Left hindlimb (tissue), 1 donor: Measurements from ENCODE around the gene GCLM.
A peak's percentile ranks its signal among the peaks of the same experiment; 100 is the strongest.

ENCODE experiments used
- DNase-seq: peaks from one replicate; pipeline ENCODE4 v3.0.0-alpha.2; 2018

The GCLM gene

DNA sequence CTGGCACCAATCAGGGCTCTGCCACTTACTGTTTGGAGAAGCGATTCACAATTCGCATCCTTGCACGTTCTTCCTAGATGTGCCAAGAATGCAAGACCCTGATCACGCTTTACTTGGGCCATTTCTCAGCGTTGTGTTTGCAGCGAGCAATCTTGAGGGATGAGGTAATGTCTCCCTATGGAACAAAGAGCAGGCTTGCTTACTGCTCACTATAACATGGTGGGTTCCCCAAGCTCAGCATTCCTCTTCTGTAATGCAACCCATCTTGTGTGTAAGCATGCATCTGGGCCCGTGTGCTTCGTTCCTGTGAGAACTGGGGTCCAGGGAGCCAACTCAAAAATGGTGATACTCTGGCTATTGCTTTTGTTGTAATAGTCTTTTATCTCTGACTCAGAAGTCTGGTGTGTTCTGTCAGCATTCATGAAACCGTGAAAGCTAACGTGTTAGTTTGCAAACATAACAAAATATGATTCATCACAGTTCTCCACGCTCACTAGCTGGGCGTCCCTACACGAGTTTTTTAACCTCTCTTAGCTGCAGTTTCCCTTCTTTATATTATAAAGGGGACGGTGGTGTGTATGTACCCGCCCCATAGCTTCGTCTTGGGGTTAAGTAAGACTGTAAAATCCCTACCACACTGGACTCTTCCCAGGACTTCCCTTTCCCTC, 63.6 kb downstream of the GCLM start:
- DNase-seq: peak; percentile 50

DNA sequence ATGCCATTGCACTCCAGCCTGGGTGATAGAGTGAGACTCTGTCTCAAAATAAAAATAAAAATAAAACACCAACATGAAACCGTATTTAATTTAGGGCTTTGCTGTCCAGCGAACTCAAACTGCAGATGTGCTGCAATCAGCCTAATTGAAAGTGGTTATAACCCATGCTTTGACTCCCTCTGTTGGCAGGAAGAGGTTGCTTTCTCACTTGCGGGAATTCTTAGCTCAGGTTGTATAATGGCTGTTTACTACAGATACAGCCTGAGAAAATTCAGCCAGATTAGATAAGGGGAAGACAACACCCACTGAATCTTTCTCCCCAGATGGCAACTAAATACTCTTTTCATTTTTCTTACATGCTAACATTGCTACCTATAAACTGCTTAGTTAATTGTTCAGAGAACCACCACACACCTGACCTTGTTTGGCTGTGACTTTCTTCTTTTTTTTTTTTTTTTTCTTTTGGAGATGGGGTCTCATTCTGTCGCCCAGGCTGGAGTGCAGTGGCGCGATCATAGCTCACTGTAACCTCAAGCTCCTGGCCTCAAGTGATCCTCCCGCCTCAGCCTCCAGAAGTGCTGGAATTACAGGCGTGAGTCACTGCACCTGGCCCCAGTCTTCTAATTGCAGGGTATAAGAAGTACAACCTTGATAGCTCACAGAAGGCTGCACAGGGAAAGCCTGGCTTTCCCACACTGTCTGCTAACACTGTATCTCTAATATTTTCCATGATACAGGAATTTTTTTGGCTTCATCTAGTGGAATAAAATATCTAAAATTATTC, 64.8 kb downstream of the GCLM start:
- peak; percentile 59 for DNase-seq

DNA sequence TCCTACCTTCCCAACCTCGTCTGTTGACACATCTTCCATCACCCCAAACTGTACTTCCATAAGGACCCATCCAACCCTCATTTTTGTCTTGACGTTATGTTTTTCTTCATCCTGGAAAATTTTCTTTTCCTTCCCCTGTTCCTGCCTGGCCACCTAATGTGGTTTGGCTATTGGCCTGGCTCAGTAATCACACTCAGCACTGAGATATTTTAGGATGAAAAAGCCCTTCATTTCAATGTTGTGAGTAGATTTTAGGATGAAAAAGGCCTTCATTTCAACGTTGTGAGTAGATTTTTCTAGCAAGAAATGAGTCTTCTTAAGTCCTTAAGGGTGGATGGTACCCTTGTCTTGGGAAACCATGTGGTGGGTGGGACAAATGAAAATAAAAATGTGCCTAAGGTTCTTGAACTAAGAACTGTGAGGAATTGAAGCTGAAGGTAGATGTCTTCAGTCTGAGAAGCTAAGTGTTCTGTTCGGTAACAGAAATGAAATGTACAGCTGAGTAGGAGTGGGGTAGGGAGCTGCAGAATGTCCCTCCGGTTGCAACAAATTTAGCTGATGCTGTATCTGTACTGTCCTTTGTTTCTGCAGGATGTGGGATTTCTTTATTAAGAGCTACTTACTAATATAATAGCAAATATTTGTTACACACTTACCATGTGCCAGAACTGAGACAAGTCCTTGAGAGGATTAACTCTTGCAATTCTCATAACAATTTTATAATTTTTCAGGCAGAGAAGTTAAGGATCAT, 66.3 kb downstream of the GCLM start:
- no peak for DNase-seq

DNA sequence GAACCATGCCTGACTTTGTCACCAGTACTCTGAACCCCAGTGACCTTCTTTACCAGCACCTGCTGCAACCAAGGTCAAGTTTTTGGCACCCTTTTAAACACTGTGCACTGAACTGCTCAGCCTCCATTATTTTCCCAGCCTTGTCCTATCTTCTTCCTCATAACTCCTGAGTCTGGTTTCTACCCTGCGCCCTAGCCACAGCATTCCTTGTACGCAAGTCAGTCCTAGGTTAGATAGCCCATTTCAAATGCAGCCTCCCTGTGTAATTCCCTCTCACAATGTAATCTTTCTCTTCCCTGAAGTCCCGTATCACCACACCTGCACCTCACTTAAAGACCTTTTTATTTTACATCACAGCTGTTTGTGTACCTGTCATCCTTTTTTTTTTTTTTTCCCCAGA, 67.5 kb downstream of the GCLM start:
- DNase-seq: no peak

DNA sequence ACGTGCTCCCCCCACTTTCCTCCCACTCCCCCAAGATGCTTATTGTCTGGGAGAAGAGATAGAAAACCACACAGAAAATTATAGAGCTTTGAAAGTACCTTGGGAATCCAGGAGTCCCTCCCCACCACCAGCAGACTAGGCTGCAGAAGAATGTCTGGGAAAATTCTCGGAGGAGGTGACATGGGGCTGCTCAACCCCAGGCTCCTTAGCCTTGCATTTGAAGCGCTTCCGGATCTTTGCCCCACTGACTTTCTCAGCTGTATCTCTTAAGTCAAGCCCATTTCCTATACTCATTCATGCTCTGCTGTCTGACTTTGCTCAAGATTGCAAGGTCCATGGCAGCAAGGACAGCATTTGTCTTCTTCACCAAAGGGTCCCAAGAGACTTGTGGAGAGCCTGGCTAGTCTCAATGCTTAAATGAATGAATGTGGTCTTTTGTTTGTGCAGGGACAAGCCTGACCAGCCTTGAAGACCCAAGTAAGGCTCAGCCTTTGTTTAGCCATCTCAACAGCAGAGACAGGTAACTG, 68.2 kb downstream of the GCLM start:
- no peak for DNase-seq

DNA sequence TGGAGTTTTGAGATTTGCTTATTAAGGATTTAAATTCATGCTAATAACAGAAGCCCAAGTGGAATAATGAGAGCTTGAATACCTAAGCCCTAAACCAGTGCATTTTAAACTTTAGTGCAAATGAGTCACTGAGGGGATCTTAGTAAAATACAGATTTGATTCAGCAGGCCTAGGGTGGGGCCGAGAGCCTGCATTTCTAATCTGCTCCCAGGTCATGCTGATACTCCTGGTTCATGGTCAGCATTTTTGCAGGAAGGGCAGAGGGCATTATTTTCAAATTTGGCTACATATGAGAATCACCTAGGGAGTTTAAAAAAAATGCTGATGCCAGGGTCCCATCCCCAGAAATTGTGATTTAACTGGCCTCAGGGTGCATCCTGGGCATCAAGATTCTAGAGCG, 69.5 kb downstream of the GCLM start:
- no peak for DNase-seq

DNA sequence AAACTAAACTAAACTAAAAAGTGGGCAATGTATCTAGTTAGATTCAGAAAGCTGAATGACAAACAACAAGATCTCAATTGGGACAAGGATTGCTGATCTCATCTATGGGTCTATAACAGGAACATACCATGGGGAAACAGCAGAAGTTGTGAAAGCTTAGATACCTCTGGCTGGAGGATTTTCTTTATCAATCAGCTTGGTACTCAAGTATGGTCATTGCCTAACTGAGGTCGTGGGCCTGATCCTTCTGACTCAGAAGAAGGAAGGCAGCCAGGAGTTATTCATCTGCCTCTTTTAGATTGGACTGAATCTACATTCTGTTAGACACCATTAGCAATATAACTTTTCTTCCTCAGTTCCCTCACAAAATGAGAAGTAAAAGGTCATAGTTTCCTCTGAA, 69.9 kb downstream of the GCLM start:
- DNase-seq: no peak

DNA sequence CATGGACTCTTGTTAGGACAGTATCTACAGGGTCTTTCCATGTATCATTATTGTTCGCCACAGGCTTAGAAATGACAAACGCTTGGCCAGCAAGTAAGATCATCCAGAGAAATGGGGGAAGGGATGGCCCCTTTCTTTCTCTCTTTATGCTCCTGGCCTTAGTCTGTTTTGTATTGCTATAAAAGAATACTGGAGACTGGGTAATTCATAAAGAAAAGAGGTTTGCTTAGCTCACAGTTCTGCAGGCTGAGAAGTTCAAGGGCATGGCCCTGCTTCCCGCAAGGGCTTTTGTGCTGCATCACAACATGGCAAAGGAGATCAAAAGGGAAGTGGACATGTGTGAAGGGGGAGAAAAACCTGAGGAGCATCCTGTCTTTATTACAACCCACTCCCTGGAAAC, 71.3 kb downstream of the GCLM start:
- DNase-seq: no peak
